ENCODE data around the gene NUDT17. TPM values are rescaled to one million over a fixed set of nuclear protein-coding genes. Genes with fewer than 3 reads are reported as not detected.

Gene NUDT17
- total and polyA plus RNA-seq, 9 of the 15 experiments (the other 6 are each of a cell fraction or from before 2014, with no cell fraction given) = 2.1 to 10.0 (median 6.1) TPM

DNA sequence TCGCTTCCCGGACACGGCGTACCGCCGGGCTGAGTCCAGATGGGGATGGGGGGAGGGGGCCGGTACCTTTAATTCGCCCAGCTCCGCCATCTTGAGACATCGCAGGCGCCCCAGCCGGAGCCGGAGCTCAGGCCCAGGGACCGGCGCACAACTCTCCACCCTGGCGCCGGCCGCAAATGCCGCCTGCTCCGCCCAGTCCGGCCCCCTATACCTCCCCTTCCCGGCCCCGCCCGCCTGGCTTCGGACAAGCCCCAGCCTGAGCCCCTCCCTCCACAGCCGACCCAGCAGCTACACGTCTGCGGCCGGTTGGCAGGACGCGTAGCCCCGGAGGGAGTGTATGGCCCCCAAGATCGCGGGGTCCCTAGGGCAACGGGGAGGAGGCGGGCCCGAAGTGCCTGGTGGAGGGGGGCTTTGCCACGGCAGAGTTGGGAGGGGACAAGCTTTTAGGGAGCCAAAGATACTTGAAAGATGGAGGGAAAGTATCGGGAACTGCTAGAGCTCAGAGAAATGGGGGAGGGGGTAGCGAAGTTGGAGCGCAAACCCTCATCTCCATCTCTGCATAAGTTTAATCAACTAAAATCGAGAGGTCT, 13.6 kb downstream of the NUDT17 start, which contains the start of gene PIAS3 (continued):
- TF ChIP-seq MYBL2 (IDR thresholded peaks at IDR 0.05; ENCODE audit: low read depth) = no peak
- no peak for TF ChIP-seq MYBL2 (CRISPR knock-in tag; IDR thresholded peaks at IDR 0.05; ENCODE audit: borderline replicate concordance)
- peak; percentile 67; the same call in 1 of the 2 replicates for TF ChIP-seq GABPB1 (CRISPR knock-in tag; IDR thresholded peaks at IDR 0.05)
- no peak for TF ChIP-seq RBM22 (IDR thresholded peaks at IDR 0.05; ENCODE audit: low read depth, low read length, poor library complexity, severe bottlenecking)
- no peak for TF ChIP-seq XRCC4 (IDR thresholded peaks at IDR 0.05; ENCODE audit: extremely low read depth, insufficient read depth, insufficient read length)
- no peak for TF ChIP-seq ELF2 (CRISPR knock-in tag; IDR thresholded peaks at IDR 0.05)
- TF ChIP-seq COPS2 (conservative IDR thresholded peaks at IDR 0.05) = no peak
- no peak for TF ChIP-seq SRSF7 (optimal IDR thresholded peaks at IDR 0.05; ENCODE audit: low read depth, low read length)
- TF ChIP-seq U2AF1 (optimal IDR thresholded peaks at IDR 0.05; ENCODE audit: low read depth, low read length) = peak; percentile 58
- no peak for TF ChIP-seq ZNF583 (CRISPR knock-in tag; IDR thresholded peaks at IDR 0.05)
- TF ChIP-seq TAF15 (IDR thresholded peaks at IDR 0.05; ENCODE audit: low read depth, low read length) = no peak
- no peak for TF ChIP-seq TCF7 (IDR thresholded peaks at IDR 0.05; ENCODE audit: borderline replicate concordance)
- TF ChIP-seq, protein P1, sequence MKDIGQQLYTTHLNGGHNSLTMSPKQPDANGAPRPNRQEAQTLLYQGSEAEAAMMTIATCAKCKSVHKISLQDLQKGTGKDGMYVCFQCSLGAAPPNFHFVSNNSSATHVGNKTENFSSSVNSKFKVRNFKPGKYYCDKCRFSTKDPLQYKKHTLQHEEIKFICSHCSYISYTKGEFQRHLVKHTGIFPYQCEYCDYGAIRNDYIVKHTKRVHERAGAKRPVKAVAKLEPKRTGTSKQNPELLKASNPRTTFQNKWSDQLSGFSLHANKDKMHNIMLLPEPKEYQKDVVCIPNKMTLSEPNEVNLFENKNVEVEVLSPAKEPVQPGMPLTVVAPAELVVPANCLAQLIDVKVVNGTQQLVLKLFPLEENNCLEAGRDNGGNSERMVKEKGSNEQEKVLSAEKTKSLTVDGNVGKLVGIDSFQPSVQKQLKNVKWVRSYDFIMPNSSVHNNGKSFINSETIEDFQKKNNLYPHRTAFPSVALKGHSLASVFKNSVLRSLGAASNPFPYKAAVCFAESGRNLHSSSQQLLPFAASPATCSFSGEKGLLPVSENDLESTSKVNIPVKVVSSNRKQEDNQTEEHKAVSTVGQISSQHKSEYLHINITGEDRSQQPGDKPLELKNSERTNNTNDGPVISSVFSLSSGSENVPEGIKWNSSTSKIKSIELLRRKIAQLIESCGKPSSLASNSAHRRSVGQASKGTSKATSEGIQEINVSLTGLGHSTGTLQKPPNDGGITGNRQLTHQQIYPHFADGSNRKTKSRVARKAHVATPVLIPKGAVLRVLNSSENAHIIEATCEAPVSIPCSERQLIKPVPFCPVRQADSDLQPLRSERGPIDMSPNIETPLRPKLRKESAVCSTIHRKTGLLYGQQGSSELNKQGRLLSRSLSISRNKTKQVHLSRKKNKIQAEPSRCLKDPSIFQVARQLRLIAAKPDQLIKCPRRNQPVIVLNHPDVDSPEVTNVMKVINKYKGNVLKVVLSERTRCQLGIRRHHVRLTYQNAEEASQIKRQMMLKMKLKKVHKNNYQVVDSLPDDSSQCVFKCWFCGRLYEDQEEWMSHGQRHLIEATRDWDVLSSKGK (CRISPR knock-in tag; IDR thresholded peaks at IDR 0.05) = no peak
- TF ChIP-seq HDAC8 (tag; IDR thresholded peaks at IDR 0.05) = no peak
- no peak for TF ChIP-seq RBM14 (IDR thresholded peaks at IDR 0.05; ENCODE audit: borderline replicate concordance, insufficient read depth, low read depth, low read length)
- TF ChIP-seq NR4A1 (CRISPR knock-in tag; IDR thresholded peaks at IDR 0.05) = no peak
- no peak for TF ChIP-seq NR4A1 (tag; IDR thresholded peaks at IDR 0.05)
- 0 out of 2 replicates have a peak, but pooled peaks have one; percentile 26 for TF ChIP-seq ATF1 (CRISPR knock-in tag; IDR thresholded peaks at IDR 0.05)
- TF ChIP-seq ATF1 (tag; IDR thresholded peaks at IDR 0.05) = peak; percentile 46; the same call in 1 of the 2 replicates
- TF ChIP-seq, protein P2, sequence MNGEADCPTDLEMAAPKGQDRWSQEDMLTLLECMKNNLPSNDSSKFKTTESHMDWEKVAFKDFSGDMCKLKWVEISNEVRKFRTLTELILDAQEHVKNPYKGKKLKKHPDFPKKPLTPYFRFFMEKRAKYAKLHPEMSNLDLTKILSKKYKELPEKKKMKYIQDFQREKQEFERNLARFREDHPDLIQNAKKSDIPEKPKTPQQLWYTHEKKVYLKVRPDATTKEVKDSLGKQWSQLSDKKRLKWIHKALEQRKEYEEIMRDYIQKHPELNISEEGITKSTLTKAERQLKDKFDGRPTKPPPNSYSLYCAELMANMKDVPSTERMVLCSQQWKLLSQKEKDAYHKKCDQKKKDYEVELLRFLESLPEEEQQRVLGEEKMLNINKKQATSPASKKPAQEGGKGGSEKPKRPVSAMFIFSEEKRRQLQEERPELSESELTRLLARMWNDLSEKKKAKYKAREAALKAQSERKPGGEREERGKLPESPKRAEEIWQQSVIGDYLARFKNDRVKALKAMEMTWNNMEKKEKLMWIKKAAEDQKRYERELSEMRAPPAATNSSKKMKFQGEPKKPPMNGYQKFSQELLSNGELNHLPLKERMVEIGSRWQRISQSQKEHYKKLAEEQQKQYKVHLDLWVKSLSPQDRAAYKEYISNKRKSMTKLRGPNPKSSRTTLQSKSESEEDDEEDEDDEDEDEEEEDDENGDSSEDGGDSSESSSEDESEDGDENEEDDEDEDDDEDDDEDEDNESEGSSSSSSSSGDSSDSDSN (IDR thresholded peaks at IDR 0.05; ENCODE audit: borderline replicate concordance in 1 of 2, low read depth in 2 of 2, low read length in 2 of 2) = peak in 1 of 2 experiments; percentile 36; a peak in 1 of 4 replicates
- TF ChIP-seq SMAD1 (IDR thresholded peaks at IDR 0.05; ENCODE audit: low read depth, low read length, partially characterized antibody) = no peak
- TF ChIP-seq ZNF77 (CRISPR knock-in tag; IDR thresholded peaks at IDR 0.05) = no peak
- TF ChIP-seq MEF2D (tag; conservative IDR thresholded peaks at IDR 0.05; ENCODE audit: low read depth) = no peak
- TF ChIP-seq BMI1 (IDR thresholded peaks at IDR 0.05; ENCODE audit: low read length) = no peak
